ENCODE data around the gene BANP.
"Not testable (repeated sequence)": the region's sequence is repeated elsewhere in the genome, so short reads cannot be mapped to it uniquely, and the experiment has no call there.

The BANP gene

GRCh38 chr16:88026964-88027938 is 76.0 kb downstream of the BANP start:
- no peaks in the 10 kb centered on the region for H3K9me3 ChIP-seq (ENCODE audit: control insufficient read depth, low read length)
- no peaks in the 10 kb centered on the region for H3K27me3 ChIP-seq (ENCODE audit: control insufficient read depth, insufficient read depth, low read length, poor library complexity, severe bottlenecking)
- 94 to 95% methylated on average over 51 of the region's 51 CpGs for WGBS, 2 experiments
- no peak overlapping the region for H3K27ac ChIP-seq (ENCODE audit: insufficient read depth, low read depth, low read length, poor library complexity, severe bottlenecking)
- no peaks in the 10 kb centered on the region for H3K36me3 ChIP-seq (ENCODE audit: control insufficient read depth, insufficient read depth, low read length)
- no peak overlapping the region for H3K4me3 ChIP-seq (ENCODE audit: insufficient read depth, low read depth, low read length)
- peaks cover 7% of the 10 kb centered on the region for H3K4me1 ChIP-seq (ENCODE audit: control insufficient read depth, insufficient read depth, low read length)

DNA sequence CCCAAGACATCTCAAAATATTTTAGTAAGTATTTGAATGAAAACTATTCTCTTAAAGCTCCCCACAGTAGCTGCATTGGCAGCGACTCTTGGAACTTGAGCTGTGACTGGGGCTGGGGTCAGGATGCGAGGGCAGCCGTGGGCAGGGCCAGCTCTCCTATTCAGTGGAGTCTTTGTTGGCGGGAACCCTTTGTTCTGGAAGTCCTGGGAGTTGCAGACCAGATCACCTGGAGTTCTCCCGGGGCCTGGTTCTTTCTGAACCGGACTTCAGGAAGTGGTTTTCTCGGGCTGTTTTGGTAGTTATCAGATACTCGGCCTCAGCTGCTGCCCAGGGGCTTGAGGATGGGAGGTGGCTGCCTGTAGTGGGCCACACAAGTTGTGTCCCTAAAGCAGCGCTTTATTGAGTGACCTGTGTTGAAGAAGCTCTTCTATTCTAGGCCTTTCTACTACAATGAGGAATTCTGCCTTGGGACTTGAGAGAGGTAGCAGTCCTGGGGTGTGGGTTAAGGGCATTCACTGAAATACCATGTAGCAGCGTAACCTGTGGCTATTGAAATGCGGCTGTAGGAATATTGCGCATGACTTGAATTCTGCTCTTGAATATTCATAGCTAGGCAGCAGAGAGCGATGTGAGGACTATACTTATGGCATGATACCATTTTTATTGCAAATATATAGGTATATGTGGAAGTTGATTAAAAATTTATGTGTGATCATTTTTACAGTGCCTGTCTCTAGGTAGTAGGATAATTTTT is 77.1 kb downstream of the BANP start:
- 73% methylated on average over 13 of the region's 13 CpGs for WGBS, 2 experiments
- not testable (repeated sequence) for H3K27ac ChIP-seq (ENCODE audit: insufficient read depth, low read depth, low read length, poor library complexity, severe bottlenecking); H3K9me3 ChIP-seq (ENCODE audit: control insufficient read depth, low read length); H3K36me3 ChIP-seq (ENCODE audit: control insufficient read depth, insufficient read depth, low read length); H3K4me1 ChIP-seq (ENCODE audit: control insufficient read depth, insufficient read depth, low read length); H3K27me3 ChIP-seq (ENCODE audit: control insufficient read depth, insufficient read depth, low read length, poor library complexity, severe bottlenecking); H3K4me3 ChIP-seq (ENCODE audit: insufficient read depth, low read depth, low read length)

DNA sequence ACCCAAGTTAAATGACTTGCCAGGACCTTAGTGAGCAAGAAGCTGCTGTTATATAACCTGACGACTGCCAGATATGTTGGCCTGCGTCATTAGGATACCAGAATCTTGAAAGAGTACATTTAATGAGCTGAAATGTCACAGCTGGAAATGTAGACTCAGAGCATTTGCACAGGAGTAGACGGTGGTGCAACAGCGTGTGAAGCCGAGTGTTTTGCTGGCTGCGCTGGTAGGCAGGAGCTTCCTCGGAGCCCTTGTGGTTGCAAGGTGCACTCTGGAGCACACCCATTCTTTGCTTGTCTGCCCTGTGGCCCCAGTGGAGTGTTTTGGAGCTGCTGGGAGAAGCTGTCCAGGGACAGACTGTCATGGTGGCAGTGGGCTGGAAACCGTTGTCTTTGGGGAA is 79.3 kb downstream of the BANP start:
- no peak overlapping the region for H3K4me3 ChIP-seq (ENCODE audit: insufficient read depth, low read depth, low read length)
- WGBS, 2 experiments: 95 to 97% methylated on average over 8 of the region's 8 CpGs

DNA sequence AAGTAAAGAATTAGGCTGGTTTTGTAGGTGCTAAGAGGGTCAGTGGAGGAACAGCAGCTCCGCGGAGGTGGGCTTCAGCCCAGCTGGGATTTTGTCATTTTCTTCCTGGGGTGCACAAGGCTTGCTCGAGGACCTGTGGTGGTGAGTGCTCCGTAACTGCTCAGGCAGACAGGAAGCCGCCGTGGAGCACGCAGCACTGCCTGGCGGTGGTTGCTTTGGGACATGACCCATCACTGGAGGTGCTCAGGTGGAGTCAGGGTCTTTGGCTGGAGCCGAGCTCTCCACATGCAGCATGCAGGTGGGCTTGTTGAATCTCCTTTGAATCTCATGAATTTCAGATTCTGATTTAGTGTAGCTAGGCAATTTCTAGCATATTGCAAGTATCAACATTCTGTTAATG is 79.7 kb downstream of the BANP start:
- WGBS, 2 experiments: 96 to 98% methylated on average over 9 of the region's 9 CpGs
- H3K4me3 ChIP-seq (ENCODE audit: insufficient read depth, low read depth, low read length); H3K36me3 ChIP-seq (ENCODE audit: control insufficient read depth, insufficient read depth, low read length); H3K27ac ChIP-seq (ENCODE audit: insufficient read depth, low read depth, low read length, poor library complexity, severe bottlenecking); H3K4me1 ChIP-seq (ENCODE audit: control insufficient read depth, insufficient read depth, low read length); H3K27me3 ChIP-seq (ENCODE audit: control insufficient read depth, insufficient read depth, low read length, poor library complexity, severe bottlenecking); H3K9me3 ChIP-seq (ENCODE audit: control insufficient read depth, low read length): not testable (repeated sequence)

More for the DNA sequence above, 79.3 kb downstream of the BANP start:
- Histone ChIP-seq H3K9me3 (ENCODE audit: control insufficient read depth, low read length) (no peaks in the 10 kb centered on the region), H3K27me3 (ENCODE audit: control insufficient read depth, insufficient read depth, low read length, poor library complexity, severe bottlenecking) (no peaks in the 10 kb centered on the region), H3K27ac (ENCODE audit: insufficient read depth, low read depth, low read length, poor library complexity, severe bottlenecking) (no peak overlapping the region), H3K4me1 (ENCODE audit: control insufficient read depth, insufficient read depth, low read length) (no peaks in the 10 kb centered on the region), H3K36me3 (ENCODE audit: control insufficient read depth, insufficient read depth, low read length) (no peaks in the 10 kb centered on the region)

DNA sequence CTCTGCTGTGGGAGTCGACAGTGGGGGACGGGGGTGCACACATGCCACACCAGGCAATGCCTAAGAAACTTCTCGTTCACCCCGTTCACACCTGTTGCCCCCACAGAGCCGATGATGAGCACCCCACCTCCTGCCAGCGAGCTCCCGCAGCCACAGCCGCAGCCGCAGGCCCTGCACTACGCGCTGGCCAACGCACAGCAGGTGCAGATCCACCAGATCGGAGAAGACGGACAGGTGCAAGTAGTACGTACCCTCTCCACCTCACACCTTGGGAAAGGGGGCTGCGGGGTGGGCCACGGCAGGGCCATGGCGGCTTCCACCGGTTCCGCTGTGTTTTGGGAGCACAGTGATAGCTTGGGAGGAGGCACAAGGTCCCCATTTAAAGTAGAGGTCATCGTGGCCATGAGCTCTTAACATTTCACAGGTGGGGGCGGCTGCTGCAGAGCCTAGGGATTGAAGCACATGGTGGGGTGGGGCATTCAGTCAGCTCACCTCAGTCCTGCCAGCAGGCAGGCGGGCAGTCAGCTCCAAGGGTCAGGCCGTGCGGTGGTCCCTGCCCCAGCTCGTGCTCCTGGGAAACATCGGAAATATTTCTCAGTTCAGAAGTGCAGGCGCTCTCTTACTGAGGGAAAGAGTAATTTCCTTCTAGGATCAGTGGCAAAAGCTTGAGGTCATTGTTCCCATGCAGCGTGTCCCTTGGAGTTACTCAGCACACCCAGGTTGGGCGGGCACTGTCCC is 81.9 kb downstream of the BANP start:
- not testable (repeated sequence) for H3K9me3 ChIP-seq (ENCODE audit: control insufficient read depth, low read length); H3K27me3 ChIP-seq (ENCODE audit: control insufficient read depth, insufficient read depth, low read length, poor library complexity, severe bottlenecking); H3K27ac ChIP-seq (ENCODE audit: insufficient read depth, low read depth, low read length, poor library complexity, severe bottlenecking); H3K4me1 ChIP-seq (ENCODE audit: control insufficient read depth, insufficient read depth, low read length); H3K4me3 ChIP-seq (ENCODE audit: insufficient read depth, low read depth, low read length); H3K36me3 ChIP-seq (ENCODE audit: control insufficient read depth, insufficient read depth, low read length)
- 96 to 97% methylated on average over 28 of the region's 30 CpGs for WGBS, 2 experiments

DNA sequence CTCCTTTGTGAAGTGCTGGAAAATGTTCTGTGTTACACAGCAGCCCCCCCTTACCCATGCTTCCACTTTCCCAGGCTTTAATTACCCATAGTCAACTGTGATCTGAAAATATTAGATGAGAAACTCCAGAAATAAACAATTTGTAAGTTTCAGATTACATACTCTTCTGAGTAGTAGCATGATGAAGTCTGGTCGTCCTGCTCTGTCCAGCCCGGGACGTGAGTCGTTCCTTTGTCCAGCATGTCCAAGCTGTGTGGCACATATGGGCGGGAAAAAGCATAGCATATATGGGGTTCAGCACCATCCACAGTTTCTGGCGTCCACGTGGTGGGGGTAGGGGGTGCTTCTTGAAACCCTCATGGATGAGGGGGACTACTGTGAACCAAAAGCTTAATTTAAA is 83.5 kb downstream of the BANP start:
- no peaks in the 10 kb centered on the region for H3K9me3 ChIP-seq (ENCODE audit: control insufficient read depth, low read length)
- H3K27ac ChIP-seq (ENCODE audit: insufficient read depth, low read depth, low read length, poor library complexity, severe bottlenecking): no peak overlapping the region
- no peaks in the 10 kb centered on the region for H3K36me3 ChIP-seq (ENCODE audit: control insufficient read depth, insufficient read depth, low read length)
- H3K4me1 ChIP-seq (ENCODE audit: control insufficient read depth, insufficient read depth, low read length): no peaks in the 10 kb centered on the region
- WGBS, 2 experiments: 95 to 97% methylated on average over 7 of the region's 7 CpGs
- H3K27me3 ChIP-seq (ENCODE audit: control insufficient read depth, insufficient read depth, low read length, poor library complexity, severe bottlenecking): no peaks in the 10 kb centered on the region
- H3K4me3 ChIP-seq (ENCODE audit: insufficient read depth, low read depth, low read length): no peak overlapping the region

- WGBS, 2 experiments: 93 to 95% methylated on average over 14 of the region's 14 CpGs
- Histone ChIP-seq H3K9me3 (ENCODE audit: control insufficient read depth, low read length) (no peaks in the 10 kb centered on the region), H3K27ac (ENCODE audit: insufficient read depth, low read depth, low read length, poor library complexity, severe bottlenecking) (no peak overlapping the region), H3K4me3 (ENCODE audit: insufficient read depth, low read depth, low read length) (no peak overlapping the region), H3K27me3 (ENCODE audit: control insufficient read depth, insufficient read depth, low read length, poor library complexity, severe bottlenecking) (no peaks in the 10 kb centered on the region), H3K4me1 (ENCODE audit: control insufficient read depth, insufficient read depth, low read length) (no peaks in the 10 kb centered on the region), H3K36me3 (ENCODE audit: control insufficient read depth, insufficient read depth, low read length) (no peaks in the 10 kb centered on the region)
Observed at GRCh38 chr16:88035292-88035691, 84.1 kb downstream of the BANP start.

- not testable (repeated sequence) for H3K36me3 ChIP-seq (ENCODE audit: control insufficient read depth, insufficient read depth, low read length); H3K27ac ChIP-seq (ENCODE audit: insufficient read depth, low read depth, low read length, poor library complexity, severe bottlenecking)
- 95 to 97% methylated on average over 30 of the region's 30 CpGs for WGBS, 2 experiments
Observed at GRCh38 chr16:88035884-88036639, 84.8 kb downstream of the BANP start.

GRCh38 chr16:88036640-88036996 is 85.4 kb downstream of the BANP start:
- not testable (repeated sequence) for H3K27ac ChIP-seq (ENCODE audit: insufficient read depth, low read depth, low read length, poor library complexity, severe bottlenecking); H3K36me3 ChIP-seq (ENCODE audit: control insufficient read depth, insufficient read depth, low read length); H3K9me3 ChIP-seq (ENCODE audit: control insufficient read depth, low read length); H3K4me1 ChIP-seq (ENCODE audit: control insufficient read depth, insufficient read depth, low read length); H3K4me3 ChIP-seq (ENCODE audit: insufficient read depth, low read depth, low read length); H3K27me3 ChIP-seq (ENCODE audit: control insufficient read depth, insufficient read depth, low read length, poor library complexity, severe bottlenecking)
- WGBS, 2 experiments: 93 to 96% methylated on average over 10 of the region's 10 CpGs

More at GRCh38 chr16:88035884-88036639, 84.8 kb downstream of the BANP start:
- not testable (repeated sequence) for H3K27me3 ChIP-seq (ENCODE audit: control insufficient read depth, insufficient read depth, low read length, poor library complexity, severe bottlenecking); H3K4me3 ChIP-seq (ENCODE audit: insufficient read depth, low read depth, low read length); H3K4me1 ChIP-seq (ENCODE audit: control insufficient read depth, insufficient read depth, low read length); H3K9me3 ChIP-seq (ENCODE audit: control insufficient read depth, low read length)
